A549 (cell line): ENCODE measurements around the gene CPLX1. TPM values are rescaled to one million over a fixed set of nuclear protein-coding genes. Genes with fewer than 3 reads are reported as not detected.

Experiments
- ATAC-seq, 2 experiments: fragments of 200-7000 bp in 1 of 2; fragments of >200 bp in 1 of 2; cut with Nextera tagmentation in 1 of 2; cut with Tn5 transposase in 1 of 2; 3 replicates each; pipeline versions ENCODE4 v1.8.0 to v1.9.1; 2018 to 2020; ENCODE audit warnings: mild to moderate bottlenecking in 1 of 2, moderate library complexity in 1 of 2
- CTCF ChIA-PET: fragments of 300-600 bp; sonication (Branson Sonifier 250); formaldehyde crosslinking; extraction: SDS; loops from one replicate; lab custom pipeline; 2021; ENCODE audit warnings: antibody characterized with exemption, inconsistent platforms; lab: Yijun Ruan, JAX
- POLR2A ChIA-PET: fragments of 350-600 bp; formaldehyde crosslinking; extraction: SDS; loops from one replicate; lab custom pipeline; 2021; ENCODE audit warnings: antibody characterized with exemption, inconsistent platforms; lab: Yijun Ruan, JAX
- DNase-seq, 2 experiments: peaks; one replicate each; pipeline versions ENCODE4 v3.0.0 to v3.0.0-alpha.2; 2011 to 2016; ENCODE audit warnings: low read depth in 1 of 2, low spot score in 1 of 2
- FAIRE-seq: peaks from 2 replicates; lab custom pipeline; 2011; peaks lifted over from hg19 to GRCh38; lab: Jason Lieb, UNC
- H3K27ac ChIP-seq, 2 experiments: fragments of >200 bp; sonication (Bioruptor Twin); formaldehyde crosslinking; 3 replicates each; pipeline ENCODE4 v1.5.1; 2016 to 2017
- H3K4me1 ChIP-seq: fragments of >200 bp; sonication (Bioruptor Twin); formaldehyde crosslinking; 3 replicates; pipeline ENCODE4 v1.6.1; 2016
- H3K4me2 ChIP-seq: fragments of >200 bp; sonication (Bioruptor Twin); formaldehyde crosslinking; 3 replicates; pipeline ENCODE4 v1.6.1; 2016
- H3K4me3 ChIP-seq: fragments of >200 bp; sonication (Bioruptor Twin); formaldehyde crosslinking; 3 replicates; pipeline ENCODE4 v1.5.1; 2016
- H3K9me3 ChIP-seq: fragments of >200 bp; sonication (Bioruptor Twin); formaldehyde crosslinking; 3 replicates; pipeline ENCODE4 v1.6.1; 2016
- BHLHE40 ChIP-seq: IDR thresholded peaks from 2 replicates; pipeline ENCODE4 v1.6.1; 2012; ENCODE audit warnings: low read depth, low read length, inconsistent platforms
- CEBPB ChIP-seq, 2 experiments: fragments of >200 bp in 1 of 2; sonication (Bioruptor Twin) in 1 of 2; formaldehyde crosslinking in 1 of 2; IDR thresholded peaks; 2 replicates each; pipeline ENCODE4 v1.6.1; 2012 to 2016
- CHD2 ChIP-seq: fragments of 150-350 bp; IDR thresholded peaks from 2 replicates; pipeline ENCODE4 v1.6.1; 2014; ENCODE audit warnings: low read length; ENCODE audit not compliant: partially characterized antibody
- EP300 ChIP-seq, 2 experiments: fragments of >200 bp; sonication (Bioruptor Twin); formaldehyde crosslinking; IDR thresholded peaks; 2 replicates in 1 of 2; 3 replicates in 1 of 2; pipeline ENCODE4 v1.6.1; 2016 to 2017
- ESRRA ChIP-seq: fragments of 150-350 bp; IDR thresholded peaks from 2 replicates; pipeline ENCODE4 v1.6.1; 2014; ENCODE audit warnings: mild to moderate bottlenecking, low read length, borderline replicate concordance
- FOXS1 ChIP-seq: fragments of 250-450 bp; sonication (Bioruptor Pico); IDR thresholded peaks from 2 replicates; pipeline ENCODE4 v1.5.0; 2020; ENCODE audit warnings: mild to moderate bottlenecking, moderate library complexity
- HDAC2 ChIP-seq: fragments of 200-600 bp; sonication (generic); IDR thresholded peaks from 2 replicates; pipeline ENCODE4 v1.6.1; 2016
- MYC ChIP-seq: IDR thresholded peaks from 2 replicates; pipeline ENCODE4 v1.6.1; 2012; ENCODE audit warnings: mild to moderate bottlenecking, inconsistent platforms, low read length, improper control_type of control experiment, borderline replicate concordance
- NFE2L2 ChIP-seq: fragments of 150-350 bp; conservative IDR thresholded peaks from 2 replicates; pipeline ENCODE4 v1.6.1; 2014; ENCODE audit warnings: low read length
- RAD21 ChIP-seq, 2 experiments: fragments of >200 bp in 1 of 2; sonication (Bioruptor Twin) in 1 of 2; formaldehyde crosslinking in 1 of 2; IDR thresholded peaks in 1 of 2; conservative IDR thresholded peaks in 1 of 2; 2 replicates in 1 of 2; 3 replicates in 1 of 2; pipeline ENCODE4 v1.6.1; 2012 to 2018; ENCODE audit warnings: inconsistent platforms in 1 of 2
- RARB ChIP-seq: fragments of 250-450 bp; sonication (Bioruptor Pico); IDR thresholded peaks from 2 replicates; pipeline ENCODE4 v1.8.0; 2021; ENCODE audit warnings: mild to moderate bottlenecking, moderate library complexity
- RFX5 ChIP-seq: fragments of 450-650 bp; IDR thresholded peaks from 2 replicates; pipeline ENCODE4 v1.7.1; 2014; ENCODE audit warnings: antibody characterized with exemption, mild to moderate bottlenecking, moderate library complexity
- TFCP2L1 ChIP-seq: fragments of 250-450 bp; sonication (Bioruptor Pico); IDR thresholded peaks from 2 replicates; pipeline ENCODE4 v1.5.0; 2021; ENCODE audit warnings: mild to moderate bottlenecking
- TP53 ChIP-seq: fragments of 250-450 bp; sonication (Bioruptor Pico); IDR thresholded peaks from 2 replicates; pipeline ENCODE4 v1.5.0; 2021; ENCODE audit warnings: mild to moderate bottlenecking, moderate library complexity
- ZC3H11A ChIP-seq: fragments of 450-650 bp; IDR thresholded peaks from 2 replicates; pipeline ENCODE4 v1.6.1; 2014; ENCODE audit warnings: antibody characterized with exemption, mild to moderate bottlenecking
- WGBS: methylation state at CpG from one replicate; pipeline ENCODE4 v1.1.6; 2017; ENCODE audit errors: missing lambda C conversion rate; 5-methylcytosine and 5-hydroxymethylcytosine counted together
- polyA plus RNA-seq, 4 experiments: library from polyadenylated mRNA; depleted of rRNA in 3 of 4; stranded (reverse); fragments of >200 nt; fragmentation: RNase III in 1 of 4; extraction: RNeasy Plus Mini Kit Qiagen cat#74134 plus additional on column Dnase treatment in 1 of 4; gene quantifications; 2 replicates in 3 of 4; 3 replicates in 1 of 4; pipeline ENCODE4 v1.2.3, GENCODE V29; 2011 to 2017
- TF ChIP-seq, protein P1 (sequence below): fragments of 200-600 bp; sonication (generic); IDR thresholded peaks from 2 replicates; pipeline ENCODE4 v1.6.1; 2016; ENCODE audit warnings: antibody characterized with exemption, mild to moderate bottlenecking, moderate library complexity
- TF ChIP-seq, protein P2 (sequence below): IDR thresholded peaks from 2 replicates; pipeline ENCODE4 v1.6.1; 2012
- TF ChIP-seq, protein P3 (sequence below): fragments of 250-450 bp; sonication (Bioruptor Pico); IDR thresholded peaks from 2 replicates; pipeline ENCODE4 v1.5.0; 2021; ENCODE audit warnings: mild to moderate bottlenecking, moderate library complexity, borderline replicate concordance
- TF ChIP-seq, protein P4 (sequence below): fragments of 250-450 bp; sonication (Bioruptor Pico); IDR thresholded peaks from 2 replicates; pipeline ENCODE4 v1.5.0; 2020; ENCODE audit warnings: low read depth, mild to moderate bottlenecking, moderate library complexity
- TF ChIP-seq, protein P5 (sequence below): IDR thresholded peaks from 2 replicates; pipeline ENCODE4 v1.6.1; 2012

Gene CPLX1
- polyA plus RNA-seq, 2 of the 4 experiments (the other 2 are of a cell fraction), result 0.19 to 0.57 TPM

DNA sequence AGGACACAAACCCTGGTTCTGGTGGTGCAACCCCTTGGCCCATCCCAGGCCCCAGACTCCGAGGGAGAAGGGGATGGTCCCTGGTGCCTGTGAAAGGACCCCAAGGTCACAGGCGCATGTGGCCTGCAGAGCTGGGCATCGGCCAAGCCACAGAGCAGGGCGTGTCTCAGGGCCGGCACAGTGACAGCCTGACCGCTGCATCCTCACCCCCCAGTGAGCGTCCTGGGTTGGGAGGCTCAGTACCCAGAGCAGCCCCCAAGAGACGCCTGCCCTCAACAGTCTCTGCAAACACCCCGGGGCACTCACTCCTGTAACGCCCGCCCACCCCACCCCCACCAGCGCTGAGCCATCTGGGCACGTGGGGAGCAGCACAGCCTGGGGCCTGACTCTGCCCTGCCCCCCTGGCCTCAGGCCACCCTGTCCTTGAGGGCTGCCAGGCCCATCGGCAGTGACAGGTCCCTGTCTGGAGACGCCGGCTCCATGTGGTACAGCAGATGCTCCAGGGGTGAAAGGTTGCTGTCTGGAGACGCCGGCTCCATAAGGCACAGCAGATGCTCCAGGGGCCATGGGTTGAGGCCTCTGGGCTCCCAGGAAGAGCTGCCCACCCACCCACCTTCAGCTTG is 24.5 kb upstream of the CPLX1 start (continued):
- TF ChIP-seq, protein P1, sequence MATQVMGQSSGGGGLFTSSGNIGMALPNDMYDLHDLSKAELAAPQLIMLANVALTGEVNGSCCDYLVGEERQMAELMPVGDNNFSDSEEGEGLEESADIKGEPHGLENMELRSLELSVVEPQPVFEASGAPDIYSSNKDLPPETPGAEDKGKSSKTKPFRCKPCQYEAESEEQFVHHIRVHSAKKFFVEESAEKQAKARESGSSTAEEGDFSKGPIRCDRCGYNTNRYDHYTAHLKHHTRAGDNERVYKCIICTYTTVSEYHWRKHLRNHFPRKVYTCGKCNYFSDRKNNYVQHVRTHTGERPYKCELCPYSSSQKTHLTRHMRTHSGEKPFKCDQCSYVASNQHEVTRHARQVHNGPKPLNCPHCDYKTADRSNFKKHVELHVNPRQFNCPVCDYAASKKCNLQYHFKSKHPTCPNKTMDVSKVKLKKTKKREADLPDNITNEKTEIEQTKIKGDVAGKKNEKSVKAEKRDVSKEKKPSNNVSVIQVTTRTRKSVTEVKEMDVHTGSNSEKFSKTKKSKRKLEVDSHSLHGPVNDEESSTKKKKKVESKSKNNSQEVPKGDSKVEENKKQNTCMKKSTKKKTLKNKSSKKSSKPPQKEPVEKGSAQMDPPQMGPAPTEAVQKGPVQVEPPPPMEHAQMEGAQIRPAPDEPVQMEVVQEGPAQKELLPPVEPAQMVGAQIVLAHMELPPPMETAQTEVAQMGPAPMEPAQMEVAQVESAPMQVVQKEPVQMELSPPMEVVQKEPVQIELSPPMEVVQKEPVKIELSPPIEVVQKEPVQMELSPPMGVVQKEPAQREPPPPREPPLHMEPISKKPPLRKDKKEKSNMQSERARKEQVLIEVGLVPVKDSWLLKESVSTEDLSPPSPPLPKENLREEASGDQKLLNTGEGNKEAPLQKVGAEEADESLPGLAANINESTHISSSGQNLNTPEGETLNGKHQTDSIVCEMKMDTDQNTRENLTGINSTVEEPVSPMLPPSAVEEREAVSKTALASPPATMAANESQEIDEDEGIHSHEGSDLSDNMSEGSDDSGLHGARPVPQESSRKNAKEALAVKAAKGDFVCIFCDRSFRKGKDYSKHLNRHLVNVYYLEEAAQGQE, result no peak
- TF ChIP-seq, protein P2, sequence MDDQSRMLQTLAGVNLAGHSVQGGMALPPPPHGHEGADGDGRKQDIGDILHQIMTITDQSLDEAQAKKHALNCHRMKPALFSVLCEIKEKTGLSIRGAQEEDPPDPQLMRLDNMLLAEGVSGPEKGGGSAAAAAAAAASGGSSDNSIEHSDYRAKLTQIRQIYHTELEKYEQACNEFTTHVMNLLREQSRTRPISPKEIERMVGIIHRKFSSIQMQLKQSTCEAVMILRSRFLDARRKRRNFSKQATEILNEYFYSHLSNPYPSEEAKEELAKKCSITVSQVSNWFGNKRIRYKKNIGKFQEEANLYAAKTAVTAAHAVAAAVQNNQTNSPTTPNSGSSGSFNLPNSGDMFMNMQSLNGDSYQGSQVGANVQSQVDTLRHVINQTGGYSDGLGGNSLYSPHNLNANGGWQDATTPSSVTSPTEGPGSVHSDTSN, result no peak
- TF ChIP-seq, protein P3, sequence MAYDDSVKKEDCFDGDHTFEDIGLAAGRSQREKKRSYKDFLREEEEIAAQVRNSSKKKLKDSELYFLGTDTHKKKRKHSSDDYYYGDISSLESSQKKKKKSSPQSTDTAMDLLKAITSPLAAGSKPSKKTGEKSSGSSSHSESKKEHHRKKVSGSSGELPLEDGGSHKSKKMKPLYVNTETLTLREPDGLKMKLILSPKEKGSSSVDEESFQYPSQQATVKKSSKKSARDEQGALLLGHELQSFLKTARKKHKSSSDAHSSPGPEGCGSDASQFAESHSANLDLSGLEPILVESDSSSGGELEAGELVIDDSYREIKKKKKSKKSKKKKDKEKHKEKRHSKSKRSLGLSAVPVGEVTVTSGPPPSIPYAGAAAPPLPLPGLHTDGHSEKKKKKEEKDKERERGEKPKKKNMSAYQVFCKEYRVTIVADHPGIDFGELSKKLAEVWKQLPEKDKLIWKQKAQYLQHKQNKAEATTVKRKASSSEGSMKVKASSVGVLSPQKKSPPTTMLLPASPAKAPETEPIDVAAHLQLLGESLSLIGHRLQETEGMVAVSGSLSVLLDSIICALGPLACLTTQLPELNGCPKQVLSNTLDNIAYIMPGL, result no peak
- no peak for TF ChIP-seq FOXS1 (CRISPR knock-in tag)
- TF ChIP-seq TFCP2L1 (CRISPR knock-in tag), result no peak
- TF ChIP-seq, protein P4, sequence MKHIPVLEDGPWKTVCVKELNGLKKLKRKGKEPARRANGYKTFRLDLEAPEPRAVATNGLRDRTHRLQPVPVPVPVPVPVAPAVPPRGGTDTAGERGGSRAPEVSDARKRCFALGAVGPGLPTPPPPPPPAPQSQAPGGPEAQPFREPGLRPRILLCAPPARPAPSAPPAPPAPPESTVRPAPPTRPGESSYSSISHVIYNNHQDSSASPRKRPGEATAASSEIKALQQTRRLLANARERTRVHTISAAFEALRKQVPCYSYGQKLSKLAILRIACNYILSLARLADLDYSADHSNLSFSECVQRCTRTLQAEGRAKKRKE (CRISPR knock-in tag), result no peak
- no peak for TF ChIP-seq ZC3H11A
- TF ChIP-seq NFE2L2, result no peak

DNA sequence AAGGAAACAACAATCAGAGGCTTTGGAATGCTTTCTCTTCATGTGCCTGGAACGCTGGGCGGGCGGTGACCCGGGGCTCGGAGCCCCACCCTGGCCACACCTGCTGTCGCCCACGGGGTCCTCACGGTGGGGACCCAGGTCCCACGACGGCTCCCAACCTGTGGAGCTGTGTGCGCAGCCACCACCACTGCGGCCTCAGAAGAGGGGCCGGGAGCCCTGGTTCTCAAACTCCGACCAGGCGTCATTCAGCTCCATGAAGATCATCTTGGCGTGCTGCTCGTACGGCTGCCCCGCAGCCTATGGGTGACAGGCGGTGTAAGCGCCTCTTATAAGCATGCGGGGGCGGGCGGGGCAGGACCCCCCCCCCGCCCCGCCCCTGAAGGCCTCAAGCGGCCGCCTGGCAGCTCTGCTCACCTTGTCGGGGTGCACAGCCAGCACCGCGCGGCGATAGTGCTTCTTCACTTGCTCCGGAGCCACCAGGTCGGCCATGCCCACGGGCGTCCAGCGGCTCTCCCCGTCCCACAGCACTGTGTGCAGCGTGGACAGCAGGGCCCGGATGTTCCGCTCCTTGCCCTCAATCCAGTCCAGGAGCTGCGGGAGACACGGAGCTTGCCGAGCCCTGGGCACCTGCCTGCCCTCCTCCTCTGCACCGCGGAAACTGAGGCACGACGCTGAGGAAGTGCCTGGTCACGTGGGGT is 23.7 kb upstream of the CPLX1 start:
- FAIRE-seq, result no peak
- ATAC-seq, result no peak
- H3K4me1 ChIP-seq, result no peaks in the 10 kb centered on the region
- no peak for TF ChIP-seq BHLHE40
- no peak for TF ChIP-seq CEBPB (IDR thresholded peaks at IDR 0.05)
- no peak for TF ChIP-seq ESRRA
- TF ChIP-seq RFX5, result no peak
- no peak for TF ChIP-seq HDAC2
- no peak for TF ChIP-seq EP300 (IDR thresholded peaks at IDR 0.05)
- TF ChIP-seq TP53 (CRISPR knock-in tag), result no peak
- TF ChIP-seq RARB (CRISPR knock-in tag), result no peak
- TF ChIP-seq, protein P5, sequence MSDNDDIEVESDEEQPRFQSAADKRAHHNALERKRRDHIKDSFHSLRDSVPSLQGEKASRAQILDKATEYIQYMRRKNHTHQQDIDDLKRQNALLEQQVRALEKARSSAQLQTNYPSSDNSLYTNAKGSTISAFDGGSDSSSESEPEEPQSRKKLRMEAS, result no peak
- TF ChIP-seq MYC, result no peak
- no peak for TF ChIP-seq RAD21 (conservative IDR thresholded peaks at IDR 0.05 in 1 of 2, IDR thresholded peaks at IDR 0.05 in 1 of 2)
- no peak for TF ChIP-seq CHD2
- WGBS, result 92% methylated on average over 13 of the region's 50 CpGs
- no peak for DNase-seq
- POLR2A ChIA-PET, result no interaction called here
- no peak overlapping the region for H3K27ac ChIP-seq
- CTCF ChIA-PET, result interaction anchor here (1.6 kb wide), 1 partner anchor 8 kb away, joined by 4 read pairs; no protein-coding TSS in a partner anchor
- H3K4me2 ChIP-seq, result no peak overlapping the region
- H3K4me3 ChIP-seq, result no peak overlapping the region
- no peaks in the 10 kb centered on the region for H3K9me3 ChIP-seq
